AG04449 (cell line): ENCODE results near the gene SUFU.
A peak's percentile ranks its signal among the peaks of the same experiment; 100 is the strongest.

Experiments
- CTCF ChIA-PET: fragments of 350-600 bp; formaldehyde crosslinking; extraction: SDS; loops from one replicate; lab custom pipeline; 2021; ENCODE audit warnings: antibody characterized with exemption; lab: Yijun Ruan, JAX
- POLR2A ChIA-PET: fragments of 400-600, 350-600 bp; formaldehyde crosslinking; extraction: SDS; loops from one replicate; lab custom pipeline; 2020; ENCODE audit warnings: antibody characterized with exemption, inconsistent platforms; lab: Yijun Ruan, JAX
- DNase-seq: peaks from one replicate; pipeline ENCODE4 v3.0.0-alpha.2; 2010; ENCODE audit warnings: low read depth, low spot score
- H3K4me3 ChIP-seq: 2 replicates; pipeline ENCODE4 v1.5.1; 2011; ENCODE audit warnings: low read depth, mild to moderate bottlenecking, control low read depth, low read length
- TF ChIP-seq, protein P1 (sequence below): IDR thresholded peaks from one replicate; pipeline ENCODE4 v1.5.1; 2011; ENCODE audit warnings: mild to moderate bottlenecking, moderate library complexity, low read length, control low read depth, inconsistent platforms; ENCODE audit not compliant: insufficient read depth; ENCODE audit errors: missing control alignments

Gene SUFU

DNA sequence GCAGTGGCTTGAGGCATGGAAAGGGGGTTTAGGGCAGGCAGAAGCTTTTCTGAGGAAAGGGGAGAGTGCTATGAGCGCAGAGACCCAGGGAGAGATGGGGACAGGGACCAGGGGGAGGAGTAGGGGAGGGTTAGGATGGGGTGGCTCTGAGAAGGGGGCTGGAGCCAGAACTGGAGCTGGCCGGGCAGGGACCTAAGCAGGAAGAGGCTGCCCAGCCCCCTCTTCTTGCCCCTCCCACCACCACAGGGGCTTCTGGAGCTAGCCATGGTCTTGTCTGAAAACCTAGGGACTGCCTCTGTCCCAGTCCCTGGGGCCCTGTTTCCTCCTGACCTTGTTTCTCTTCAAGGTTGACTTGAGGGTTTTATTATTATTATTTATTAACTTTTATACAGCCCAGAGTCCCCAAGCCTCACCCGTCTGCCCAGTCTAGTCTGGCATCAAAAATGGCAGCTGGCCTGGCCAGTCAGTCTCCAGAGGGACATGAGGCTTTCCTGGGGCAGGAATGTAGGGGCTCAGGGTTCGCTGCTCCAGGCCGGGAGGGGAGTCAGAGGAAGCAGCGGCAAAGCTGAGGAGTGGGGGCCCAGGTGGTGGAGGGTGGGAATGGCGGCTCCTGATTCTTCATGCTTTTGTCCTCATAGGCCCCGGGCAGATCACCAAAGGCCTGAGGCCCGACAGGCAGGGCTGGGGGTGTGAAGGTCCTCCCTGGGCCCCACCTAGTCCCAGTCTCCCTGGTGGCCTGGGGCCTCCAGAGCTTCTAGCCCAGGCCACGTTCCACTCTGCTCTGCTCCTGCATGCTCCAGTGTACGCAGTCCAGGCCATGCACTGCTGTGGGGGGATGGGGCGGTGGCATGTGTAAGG lies 146.3 kb downstream of the SUFU start:
- TF ChIP-seq, protein P1, sequence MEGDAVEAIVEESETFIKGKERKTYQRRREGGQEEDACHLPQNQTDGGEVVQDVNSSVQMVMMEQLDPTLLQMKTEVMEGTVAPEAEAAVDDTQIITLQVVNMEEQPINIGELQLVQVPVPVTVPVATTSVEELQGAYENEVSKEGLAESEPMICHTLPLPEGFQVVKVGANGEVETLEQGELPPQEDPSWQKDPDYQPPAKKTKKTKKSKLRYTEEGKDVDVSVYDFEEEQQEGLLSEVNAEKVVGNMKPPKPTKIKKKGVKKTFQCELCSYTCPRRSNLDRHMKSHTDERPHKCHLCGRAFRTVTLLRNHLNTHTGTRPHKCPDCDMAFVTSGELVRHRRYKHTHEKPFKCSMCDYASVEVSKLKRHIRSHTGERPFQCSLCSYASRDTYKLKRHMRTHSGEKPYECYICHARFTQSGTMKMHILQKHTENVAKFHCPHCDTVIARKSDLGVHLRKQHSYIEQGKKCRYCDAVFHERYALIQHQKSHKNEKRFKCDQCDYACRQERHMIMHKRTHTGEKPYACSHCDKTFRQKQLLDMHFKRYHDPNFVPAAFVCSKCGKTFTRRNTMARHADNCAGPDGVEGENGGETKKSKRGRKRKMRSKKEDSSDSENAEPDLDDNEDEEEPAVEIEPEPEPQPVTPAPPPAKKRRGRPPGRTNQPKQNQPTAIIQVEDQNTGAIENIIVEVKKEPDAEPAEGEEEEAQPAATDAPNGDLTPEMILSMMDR, result no peak
- H3K4me3 ChIP-seq, result peak overlapping the region; percentile 34; the same call in 1 of the 2 replicates
- no peak for DNase-seq
- POLR2A ChIA-PET, result interaction anchor here (0.6 to 1.0 kb wide), 2 partner anchors 8 to 60 kb away, joined by 3 read pairs; no protein-coding TSS in a partner anchor
- CTCF ChIA-PET, result interaction anchor here (0.9 to 2.0 kb wide), 7 partner anchors 11 to 147 kb away, joined by 3 to 5 read pairs (median 3); no protein-coding TSS in a partner anchor

DNA sequence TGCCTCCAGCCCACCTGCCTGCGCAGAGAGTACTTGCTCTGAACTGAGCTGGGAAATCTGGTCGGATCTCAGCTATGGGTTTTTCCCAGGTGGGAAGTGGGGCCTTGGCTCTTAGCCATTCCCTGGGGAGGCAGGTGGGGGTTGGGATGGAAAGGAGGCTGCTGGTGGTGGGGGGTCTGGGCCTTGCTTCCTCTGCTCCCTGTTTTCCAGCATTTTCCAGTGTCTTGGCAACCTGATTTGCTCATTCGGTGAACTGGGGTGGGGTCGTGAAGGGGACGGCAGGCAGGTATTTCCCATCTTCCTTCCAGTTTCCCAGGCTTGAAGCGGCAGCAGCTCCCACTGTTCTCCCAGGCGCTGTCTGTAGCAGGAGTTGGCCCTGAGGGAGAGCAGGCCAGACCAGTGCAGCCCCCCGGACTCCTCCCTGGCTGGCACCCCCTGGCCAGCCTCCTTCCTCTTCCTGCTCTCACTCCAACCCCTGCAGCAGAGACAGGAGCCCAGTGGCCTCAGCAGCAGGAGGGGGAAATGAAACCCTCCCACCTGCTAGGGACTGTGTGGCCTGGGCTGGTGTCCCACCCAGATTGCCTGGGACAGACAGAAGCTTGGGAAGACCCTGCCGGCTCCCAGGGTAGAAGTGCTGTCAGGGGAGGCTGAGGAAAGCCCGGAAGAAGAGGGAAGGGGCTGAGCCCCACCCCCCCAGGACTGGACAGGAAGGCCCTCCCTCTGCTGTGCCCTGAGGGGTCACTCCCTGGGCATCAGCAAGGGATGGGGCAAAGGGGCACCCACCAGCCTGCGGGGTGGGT lies 147.1 kb downstream of the SUFU start:
- ChIA-PET CTCF (interaction anchor here (0.9 to 2.0 kb wide), 6 partner anchors 10 to 148 kb away, joined by 3 to 5 read pairs (median 4); no protein-coding TSS in a partner anchor), POLR2A (interaction anchor here (1.0 kb wide), 1 partner anchor 9 kb away, joined by 3 read pairs; no protein-coding TSS in a partner anchor)
- no peak for DNase-seq
- H3K4me3 ChIP-seq, result no peak overlapping the region
- TF ChIP-seq, protein P1, result no peak

DNA sequence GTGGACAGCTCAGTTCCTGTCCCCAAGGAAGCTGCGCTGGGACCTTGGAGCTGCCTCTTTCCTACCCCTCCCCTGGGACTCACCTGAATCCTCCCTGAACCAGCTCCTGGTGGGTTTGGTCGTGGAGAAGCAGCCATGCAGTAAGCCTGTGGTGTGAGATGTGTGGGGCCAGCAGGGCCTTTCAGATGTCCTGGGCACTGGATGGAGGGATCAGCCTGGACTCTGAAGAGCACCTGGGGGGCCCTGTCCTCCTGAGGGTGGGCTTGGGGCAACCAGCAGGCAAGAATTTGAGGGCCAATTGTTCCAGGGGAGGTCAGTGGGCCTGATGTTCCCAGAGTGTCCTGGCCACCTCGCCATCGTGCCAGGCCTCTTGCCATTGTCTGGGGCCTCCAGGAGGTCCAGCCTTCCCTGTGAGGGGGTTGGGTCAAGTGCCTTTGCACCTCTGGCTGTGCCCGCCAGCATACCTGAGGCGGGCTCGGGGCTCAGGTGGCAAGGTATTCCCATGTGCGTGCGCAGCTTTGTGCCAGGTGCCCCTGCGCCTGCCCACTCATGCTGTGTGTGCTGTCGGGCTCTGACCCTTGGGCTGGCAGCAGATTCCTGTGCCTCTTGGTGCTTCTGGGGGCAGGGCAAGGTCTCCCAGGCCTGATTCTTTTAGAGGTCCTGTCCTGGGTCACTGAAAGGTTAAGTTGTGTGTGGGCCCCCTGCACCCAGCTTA lies 147.8 kb downstream of the SUFU start:
- POLR2A ChIA-PET, result interaction anchor here (1.3 kb wide), 1 partner anchor 9 kb away, joined by 3 read pairs; no protein-coding TSS in a partner anchor
- DNase-seq, result no peak
- TF ChIP-seq, protein P1, result no peak
- no peak overlapping the region for H3K4me3 ChIP-seq
- CTCF ChIA-PET, result interaction anchor here (0.8 to 2.0 kb wide), 5 partner anchors 12 to 29 kb away, joined by 3 to 4 read pairs (median 4); no protein-coding TSS in a partner anchor

DNA sequence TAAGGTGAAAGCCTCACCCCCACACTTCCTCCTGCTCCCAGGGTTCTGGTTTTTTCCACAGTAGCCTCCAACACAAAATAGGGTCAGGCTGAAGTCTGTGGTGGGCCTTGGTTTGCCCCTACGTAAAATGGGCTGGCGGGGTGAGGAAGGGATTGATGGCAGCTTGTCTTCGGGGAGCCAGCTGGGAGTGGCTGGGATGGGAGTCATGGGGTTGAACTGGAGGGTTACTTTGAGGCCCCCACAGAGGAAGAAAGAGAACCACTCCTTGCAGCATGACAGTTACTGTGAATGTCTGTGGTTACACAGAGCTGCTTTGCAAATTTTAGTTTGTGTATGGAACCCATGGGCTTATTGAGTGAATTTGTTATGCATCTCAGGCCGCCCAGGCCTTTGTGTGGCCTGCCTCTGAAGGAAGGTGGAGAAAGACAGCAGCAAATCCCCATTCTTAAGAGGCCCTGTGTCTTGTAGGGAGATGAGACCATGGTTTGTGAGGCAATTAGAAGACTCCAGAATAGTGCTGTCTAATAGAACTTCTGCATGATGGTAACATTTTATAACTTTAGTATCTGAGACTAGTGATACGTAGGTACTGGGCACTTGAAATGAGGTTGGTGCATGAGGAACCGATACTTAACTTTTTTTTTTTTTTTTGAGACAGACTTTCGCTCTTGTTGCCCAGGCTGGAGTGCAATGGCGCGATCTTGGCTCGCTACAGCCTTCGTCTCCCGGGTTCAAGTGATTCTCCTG lies 148.6 kb downstream of the SUFU start:
- TF ChIP-seq, protein P1, result no peak
- CTCF ChIA-PET, result interaction anchor here (0.8 to 2.1 kb wide), 3 partner anchors 11 to 26 kb away, joined by 3 to 5 read pairs (median 4); no protein-coding TSS in a partner anchor
- POLR2A ChIA-PET, result interaction anchor here (1.3 kb wide), 1 partner anchor 9 kb away, joined by 3 read pairs; no protein-coding TSS in a partner anchor
- DNase-seq, result no peak
- no peak overlapping the region for H3K4me3 ChIP-seq

DNA sequence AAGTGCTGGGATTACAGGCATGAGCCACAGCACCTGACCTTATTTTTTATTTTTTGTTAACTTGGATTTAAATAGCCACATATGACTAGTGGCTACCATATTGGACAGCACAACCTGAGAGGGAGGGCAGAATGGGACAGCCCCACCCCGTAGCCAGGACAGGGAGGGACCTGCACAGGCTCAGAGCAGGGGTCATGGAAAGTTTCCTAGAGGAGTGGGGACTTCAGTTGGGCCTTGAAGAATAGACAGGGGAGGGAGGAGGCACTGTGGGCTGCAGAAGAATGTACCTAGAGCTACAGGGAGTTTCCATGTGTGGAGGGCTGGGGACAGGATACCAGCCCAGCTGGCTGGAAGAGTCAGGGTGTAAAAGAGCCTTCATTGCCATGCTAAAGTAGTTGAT lies 149.3 kb downstream of the SUFU start:
- H3K4me3 ChIP-seq, result no peak overlapping the region
- POLR2A ChIA-PET, result no interaction called here
- no peak for DNase-seq
- TF ChIP-seq, protein P1, result no peak
- CTCF ChIA-PET, result interaction anchor here (0.8 to 2.1 kb wide), 3 partner anchors 8 to 25 kb away, joined by 3 to 5 read pairs (median 4); no protein-coding TSS in a partner anchor
